CD4-positive, alpha-beta T cell treated with Interleukin-6 at 100 ng/mL for 8 hours (primary cell): ENCODE results near the gene COX19.

ENCODE experiments used
- DNase-seq: peaks from one replicate; pipeline ENCODE4 v3.0.0-alpha.2; 2020; ENCODE audit warnings: mixed read lengths, low spot score

The COX19 gene

GRCh38 chr7:991729-992656, 16.6 kb upstream of the COX19 start:
- DNase-seq = no peak

- DNase-seq = no peak
These were observed 15.8 kb upstream of the COX19 start for GRCh38 chr7:990933-991728.

- DNase-seq = no peak
These were observed 15.1 kb upstream of the COX19 start for GRCh38 chr7:990352-990932.

GRCh38 chr7:988963-989529, 13.7 kb upstream of the COX19 start:
- no peak for DNase-seq

- DNase-seq = no peak
These were observed 13.1 kb upstream of the COX19 start for GRCh38 chr7:988426-988911.

GRCh38 chr7:987909-988308, 12.6 kb upstream of the COX19 start:
- DNase-seq = no peak

- DNase-seq = no peak
These were observed 11.7 kb upstream of the COX19 start for GRCh38 chr7:986766-987751.

- no peak for DNase-seq
These were observed 10.8 kb upstream of the COX19 start for GRCh38 chr7:985915-986741.

- no peak for DNase-seq
These were observed 9.7 kb upstream of the COX19 start for GRCh38 chr7:985127-985416.

- no peak for DNase-seq
These were observed 9.2 kb upstream of the COX19 start for GRCh38 chr7:984361-985126.

GRCh38 chr7:983616-984071, 8.3 kb upstream of the COX19 start:
- DNase-seq = no peak

GRCh38 chr7:983004-983615, 7.8 kb upstream of the COX19 start, which contains the start of gene CYP2W1:
Gene CYP2W1 (plus strand): TSS chr7:983181. CDS start chr7:983212, 31 bp downstream.
- no peak for DNase-seq

- DNase-seq = no peak
These were observed 7.2 kb upstream of the COX19 start for GRCh38 chr7:982511-983003.

- no peak for DNase-seq
These were observed 6.6 kb upstream of the COX19 start for GRCh38 chr7:981793-982510.

- DNase-seq = no peak
These were observed 4.7 kb upstream of the COX19 start for GRCh38 chr7:979886-980571.

- DNase-seq = no peak
These were observed 3.8 kb upstream of the COX19 start for GRCh38 chr7:979151-979550.

- no peak for DNase-seq
These were observed 3.2 kb upstream of the COX19 start for GRCh38 chr7:978416-979091.
